GM19238 (cell line): ENCODE measurements around the gene CAP1.
"Not testable (repeated sequence)": the region's sequence is repeated elsewhere in the genome, so short reads cannot be mapped to it uniquely, and the experiment has no call there.

Experiments used
- DNase-seq: peaks from one replicate; pipeline ENCODE4 v3.0.0; 2011; ENCODE audit warnings: low spot score; ENCODE audit not compliant: insufficient read length

The CAP1 gene

DNA sequence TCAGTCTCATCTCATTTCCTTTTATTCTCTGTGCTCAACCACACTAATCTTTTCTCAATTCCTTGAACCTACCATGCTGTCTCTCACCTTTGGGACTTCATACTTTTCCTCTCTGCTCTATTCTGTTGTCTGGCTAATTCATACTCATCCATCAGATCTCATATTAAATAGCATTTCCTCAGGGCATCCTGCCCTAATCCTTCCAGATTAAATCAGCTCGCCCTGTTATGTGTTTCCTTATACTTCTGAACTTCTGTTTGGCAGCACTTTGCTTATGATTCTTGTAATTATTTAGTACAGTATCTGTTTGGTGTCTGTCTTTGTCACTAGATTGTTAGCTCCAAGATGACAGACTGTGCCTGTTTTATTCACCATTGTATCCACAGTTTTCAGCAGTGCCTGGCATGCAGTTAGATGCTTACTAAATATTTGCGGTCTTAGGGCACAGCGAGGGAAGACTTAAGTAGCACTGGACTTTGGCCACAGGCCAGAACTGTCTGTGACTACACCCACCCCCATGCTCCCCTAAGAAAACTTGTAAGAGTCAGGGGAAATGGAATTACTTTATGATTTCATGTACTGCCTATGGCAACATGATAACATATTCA is 9.9 kb upstream of the CAP1 start:
- no peak for DNase-seq

GRCh38 chr1:40032240-40032891 is 8.2 kb upstream of the CAP1 start:
- DNase-seq, result no peak

- DNase-seq, result no peak
These were observed 5.7 kb upstream of the CAP1 start for GRCh38 chr1:40034869-40035268.

DNA sequence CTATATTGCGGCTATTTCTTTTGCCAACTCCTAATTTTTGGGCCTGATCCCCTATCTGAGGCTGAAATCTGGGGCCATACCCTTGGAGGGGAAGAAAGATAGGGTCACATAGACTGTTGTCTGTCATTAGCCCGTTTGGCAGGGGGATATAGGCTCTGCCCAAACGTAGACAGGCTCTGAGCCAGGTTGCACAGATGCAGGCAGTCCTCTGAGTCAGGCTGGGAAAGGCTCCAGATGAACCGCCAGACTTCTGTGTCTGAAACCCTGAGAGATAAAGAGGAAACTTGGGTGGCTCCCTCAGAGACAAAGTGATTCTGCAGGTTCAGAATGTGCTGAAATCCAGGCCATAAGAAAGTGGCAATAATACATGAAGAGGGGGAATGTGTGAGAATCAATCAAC is 4.0 kb upstream of the CAP1 start:
- no peak for DNase-seq

DNA sequence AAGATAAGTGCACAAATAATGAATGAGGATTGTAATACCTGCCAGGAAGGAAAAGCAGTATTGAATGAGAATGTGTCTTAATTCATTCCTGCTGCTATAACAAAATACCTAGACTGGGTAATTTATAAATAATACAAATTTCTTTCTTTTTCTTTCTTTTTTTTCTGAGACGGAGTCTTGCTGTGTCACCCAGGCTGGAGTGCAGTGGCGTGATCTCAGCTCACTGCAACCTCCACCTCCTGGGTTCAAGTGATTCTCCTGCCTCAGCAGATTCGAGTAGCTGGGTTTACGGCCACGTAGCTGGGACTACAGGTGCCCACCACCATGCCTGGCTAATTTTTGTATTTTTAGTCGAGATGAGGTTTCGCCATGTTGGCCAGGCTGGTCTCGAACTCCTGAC is 3.3 kb upstream of the CAP1 start:
- DNase-seq, result not testable (repeated sequence)

DNA sequence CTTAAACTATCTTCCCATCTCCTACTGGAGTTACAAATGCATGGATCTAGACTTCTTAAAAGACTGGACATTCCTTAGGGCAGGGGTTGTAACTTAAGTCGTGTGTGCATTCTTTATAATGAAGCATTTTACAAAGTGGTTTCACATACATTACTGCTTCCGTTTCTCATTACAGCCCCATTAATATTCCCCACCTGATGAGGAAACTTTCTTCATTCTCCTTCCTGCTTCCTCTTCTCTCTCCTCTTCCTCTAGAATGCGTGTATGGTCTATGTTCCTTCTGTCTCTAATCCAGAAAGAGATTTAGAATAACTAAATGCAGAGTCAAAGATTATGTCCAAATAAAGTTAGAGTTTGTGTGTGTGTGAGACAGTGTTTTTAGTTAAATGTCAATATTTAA is 1.8 kb upstream of the CAP1 start:
- DNase-seq, result no peak

DNA sequence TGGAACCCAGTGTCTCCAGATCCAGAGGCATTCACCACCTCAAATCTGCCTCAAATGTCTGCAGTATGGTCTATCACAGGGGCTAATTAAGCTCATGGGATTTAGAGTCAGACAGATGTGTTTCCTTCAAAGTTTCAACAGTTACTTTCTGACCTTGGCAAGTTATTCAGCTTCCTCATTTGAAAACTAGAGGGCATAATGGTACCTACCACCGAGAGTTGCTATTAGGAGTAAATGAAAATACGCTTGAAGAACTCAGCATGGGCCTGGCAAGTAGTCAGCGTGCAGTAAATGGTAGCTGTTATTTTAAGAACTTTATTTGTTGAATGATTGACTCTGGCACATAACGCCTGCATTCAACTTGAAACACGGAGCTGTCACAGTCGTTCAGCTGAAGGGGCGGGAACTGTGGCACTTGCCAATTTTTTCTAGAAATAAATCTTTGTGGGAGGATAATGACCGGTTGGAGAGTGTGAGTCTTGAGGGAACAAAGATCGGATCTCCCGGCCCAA is 1.2 kb upstream of the CAP1 start:
- DNase-seq, result no peak

GRCh38 chr1:40039757-40040510 is 595 bp upstream of the CAP1 start:
- peak; percentile 67 for DNase-seq

GRCh38 chr1:40041466-40041838 is 923 bp downstream of the CAP1 start:
- no peak for DNase-seq

- no peak for DNase-seq
These were observed 1.8 kb downstream of the CAP1 start for GRCh38 chr1:40042341-40042740.

DNA sequence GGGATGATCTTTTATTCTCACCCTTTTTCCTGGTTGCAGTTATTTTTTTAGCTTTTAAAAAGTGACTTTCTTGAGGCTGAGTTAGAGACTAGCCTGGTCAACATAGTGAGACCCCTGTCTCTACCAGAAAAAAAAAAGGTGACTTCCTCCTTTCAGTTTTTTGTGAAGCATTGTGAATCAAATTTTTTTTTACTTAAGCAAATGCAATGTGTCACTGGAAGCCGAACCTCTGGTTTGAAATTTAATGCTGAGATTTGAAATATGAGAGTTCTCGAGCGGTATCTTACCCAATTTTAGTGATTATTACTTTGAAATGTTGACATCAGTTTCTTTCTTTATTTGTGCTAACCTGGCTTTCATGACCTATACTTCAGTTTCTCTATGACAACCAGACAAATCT is 3.6 kb downstream of the CAP1 start:
- DNase-seq, result no peak

GRCh38 chr1:40045182-40045581 is 4.7 kb downstream of the CAP1 start:
- no peak for DNase-seq

DNA sequence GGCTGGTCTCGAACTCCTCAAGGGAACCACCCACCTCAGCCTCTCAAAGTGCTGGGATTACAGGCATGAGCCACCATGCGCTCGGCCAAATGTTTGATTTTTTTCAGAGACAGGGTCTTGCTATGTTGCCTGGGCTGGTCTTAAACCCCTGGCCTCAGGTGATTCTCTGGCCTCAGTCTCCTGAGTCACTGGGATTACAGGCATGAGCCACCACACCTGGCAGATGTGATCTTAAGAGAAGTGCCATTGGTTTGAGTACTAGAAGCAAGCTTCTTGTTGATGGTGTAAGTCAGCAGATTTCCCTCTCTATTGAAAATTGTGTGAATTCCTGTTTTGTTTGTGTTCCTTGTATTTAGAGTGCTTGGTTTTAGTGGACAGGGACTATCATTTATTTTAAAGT is 5.2 kb downstream of the CAP1 start:
- no peak for DNase-seq

- no peak for DNase-seq
These were observed 6.7 kb downstream of the CAP1 start for GRCh38 chr1:40047276-40047675.

GRCh38 chr1:40047769-40048168 is 7.2 kb downstream of the CAP1 start:
- no peak for DNase-seq

DNA sequence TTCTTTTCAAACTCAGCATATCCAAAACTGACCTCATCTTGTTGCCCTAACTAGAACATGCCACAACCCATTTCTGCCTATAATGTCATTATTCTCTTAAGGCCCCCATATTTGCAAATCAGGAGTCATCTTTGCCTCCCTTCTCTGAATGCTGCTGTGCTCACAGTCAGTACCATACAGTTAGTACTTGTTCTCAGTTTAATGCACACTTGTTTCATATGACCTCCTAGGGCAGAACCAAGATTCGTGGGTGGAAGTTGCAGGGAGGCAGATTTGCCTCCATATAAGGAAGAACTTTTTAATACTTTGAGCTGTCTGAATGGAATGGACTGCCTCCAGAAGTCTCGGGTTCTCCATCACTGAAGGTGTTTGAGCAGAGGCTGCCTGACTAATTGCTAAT is 9.2 kb downstream of the CAP1 start:
- DNase-seq, result no peak

DNA sequence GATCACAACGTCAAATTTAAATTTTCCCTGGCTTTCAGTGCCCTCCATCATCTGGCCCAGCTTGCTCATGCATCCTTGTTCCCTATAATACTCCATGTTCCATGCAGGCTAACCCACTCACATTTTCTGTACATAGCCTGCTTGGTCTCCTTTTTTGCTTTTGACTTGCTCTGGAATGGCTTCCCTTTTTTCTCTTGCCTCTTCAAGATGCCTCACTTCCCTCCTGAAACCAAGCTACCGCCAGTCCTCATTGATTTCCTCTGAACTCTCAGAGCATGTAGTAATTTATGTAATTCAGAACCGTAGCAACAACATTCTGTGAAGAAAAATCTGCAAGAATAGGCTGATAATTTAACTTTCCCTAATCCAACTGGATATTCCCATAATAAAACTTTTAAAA is 10.3 kb downstream of the CAP1 start:
- DNase-seq, result no peak

DNA sequence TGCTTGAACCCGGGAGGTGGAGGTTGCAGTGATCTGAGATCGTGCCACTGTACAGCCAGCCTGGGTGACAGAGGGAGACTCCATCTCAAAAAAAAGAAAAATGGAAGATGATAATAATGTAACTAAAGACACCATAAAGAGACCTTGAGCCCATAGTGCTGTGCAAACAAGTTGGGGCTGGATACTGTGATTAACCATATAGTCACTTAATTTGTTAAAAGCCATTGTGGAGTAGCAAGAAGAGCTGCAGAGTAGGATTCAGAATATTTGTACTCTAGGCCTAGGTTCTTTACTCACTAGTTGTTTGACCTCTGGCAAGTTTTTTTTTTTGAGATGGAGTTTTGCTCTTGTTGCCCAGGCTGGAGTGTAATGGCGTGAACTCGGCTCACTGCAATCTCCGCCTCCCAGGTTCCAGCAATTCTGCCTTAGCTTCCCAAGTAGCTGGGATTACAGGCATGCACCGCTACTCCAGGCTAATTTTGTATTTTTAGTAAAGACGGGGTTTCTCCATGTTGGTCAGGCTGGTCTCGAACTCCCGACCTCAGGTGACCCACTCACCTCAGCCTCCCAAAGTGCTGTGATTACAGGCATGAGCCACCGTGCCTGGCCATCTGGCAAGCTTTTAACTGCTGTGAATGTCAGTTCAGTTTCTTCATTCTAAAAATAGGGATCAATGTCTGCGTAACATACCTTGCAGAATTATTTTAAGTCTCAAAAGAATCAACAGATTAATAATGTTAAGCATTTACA is 12.8 kb downstream of the CAP1 start:
- no peak for DNase-seq

GRCh38 chr1:40056519-40057309 is 16.2 kb downstream of the CAP1 start:
- DNase-seq, result no peak

DNA sequence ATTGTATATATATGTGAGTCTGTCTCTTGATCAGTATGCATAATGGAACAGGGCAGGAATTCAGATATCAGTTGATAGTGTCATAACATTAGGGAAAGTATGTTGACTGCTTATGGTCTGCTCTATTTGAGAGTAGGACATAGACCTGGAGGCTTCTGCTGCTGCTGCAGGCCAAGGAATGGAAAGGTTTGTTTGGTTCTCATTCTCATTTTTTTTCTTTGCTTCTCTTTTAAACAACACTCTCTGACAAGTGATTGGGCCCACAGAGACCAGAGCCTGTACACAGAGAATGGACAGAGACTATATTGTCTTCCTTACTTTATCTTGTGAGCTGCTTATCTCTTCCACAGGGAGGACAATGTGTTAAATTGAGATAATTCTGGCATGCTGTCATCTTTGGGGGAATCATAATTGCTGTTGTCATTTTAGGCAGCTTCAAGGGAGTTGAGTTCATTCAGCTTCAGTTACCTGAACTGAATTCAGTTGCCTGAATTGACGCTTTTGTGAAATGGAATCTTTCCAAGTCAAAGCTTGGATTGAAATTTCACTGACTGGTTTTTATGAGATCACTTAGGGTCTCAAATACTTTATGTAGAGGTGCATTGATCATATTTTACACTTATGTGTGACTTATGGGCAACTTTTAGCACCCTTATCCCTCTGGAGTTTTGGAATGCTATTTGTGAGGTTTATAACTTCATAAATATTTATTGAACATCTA is 16.9 kb downstream of the CAP1 start:
- DNase-seq, result no peak

DNA sequence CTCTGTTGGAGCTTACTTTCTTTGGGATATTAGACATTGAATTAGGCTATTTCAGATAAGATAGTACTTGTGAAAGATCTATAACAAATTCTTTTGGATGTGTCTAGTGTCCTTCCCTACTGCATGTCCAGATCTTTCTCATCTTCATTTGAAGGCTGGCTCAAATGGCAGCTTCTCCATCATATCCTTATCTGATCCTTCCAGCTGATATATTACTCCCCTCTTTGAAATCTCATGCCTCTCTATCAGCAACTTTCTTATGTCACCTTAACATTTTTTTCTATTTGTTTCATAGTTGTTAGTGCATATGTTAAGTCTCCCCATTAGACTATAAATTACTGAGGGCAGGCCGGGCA is 17.5 kb downstream of the CAP1 start:
- DNase-seq, result no peak
